Smooth muscle cell (in vitro differentiated cells): ENCODE results near the gene CAPN2. TPM values are rescaled to one million over a fixed set of nuclear protein-coding genes. Genes with fewer than 3 reads are reported as not detected.

Source experiments
- DNase-seq: peaks from one replicate; lab custom pipeline; 2025; ENCODE audit not compliant: unreplicated experiment; lab: John Stamatoyannopoulos, UW
- H2AFZ ChIP-seq: fragments of 200-600 bp; sonication (generic); 2 replicates; pipeline ENCODE4 v1.6.0; 2016; ENCODE audit warnings: antibody characterized with exemption, low read depth, mild to moderate bottlenecking
- H3F3A ChIP-seq: fragments of 200-600 bp; sonication (generic); 2 replicates; pipeline ENCODE4 v1.6.0; 2017; ENCODE audit warnings: antibody characterized with exemption, low read depth
- H3K27ac ChIP-seq: fragments of 200-600 bp; sonication (generic); 2 replicates; pipeline ENCODE4 v1.5.1; 2016; ENCODE audit warnings: low read depth, mild to moderate bottlenecking
- H3K27me3 ChIP-seq: fragments of 200-600 bp; sonication (generic); 2 replicates; pipeline ENCODE4 v1.6.1; 2016; ENCODE audit warnings: low read depth, mild to moderate bottlenecking
- H3K36me3 ChIP-seq: fragments of 200-600 bp; sonication (generic); 2 replicates; pipeline ENCODE4 v1.5.1; 2016; ENCODE audit warnings: low read depth
- H3K4me1 ChIP-seq: fragments of 200-600 bp; sonication (generic); 2 replicates; pipeline ENCODE4 v1.5.1; 2016; ENCODE audit warnings: low read depth
- H3K4me2 ChIP-seq: fragments of 200-600 bp; sonication (generic); 2 replicates; pipeline ENCODE4 v1.6.0; 2016; ENCODE audit warnings: mild to moderate bottlenecking
- H3K4me3 ChIP-seq: fragments of 200-600 bp; sonication (generic); 2 replicates; pipeline ENCODE4 v1.5.1; 2016; ENCODE audit warnings: mild to moderate bottlenecking
- H3K79me2 ChIP-seq: fragments of 200-600 bp; sonication (generic); 2 replicates; pipeline ENCODE4 v1.6.0; 2016; ENCODE audit warnings: low read depth, mild to moderate bottlenecking
- H3K9ac ChIP-seq: fragments of 200-600 bp; sonication (generic); 2 replicates; pipeline ENCODE4 v1.6.0; 2016; ENCODE audit warnings: low read depth
- H3K9me3 ChIP-seq: fragments of 200-600 bp; sonication (generic); replicated peaks from 2 replicates; pipeline ENCODE4 v1.5.1; 2016; ENCODE audit warnings: low read depth
- H4K20me1 ChIP-seq: fragments of 200-600 bp; sonication (generic); 2 replicates; pipeline ENCODE4 v1.6.0; 2016; ENCODE audit warnings: low read depth
- WGBS: methylation state at CpG from one replicate; pipeline ENCODE4 v1.1.7; 2016; ENCODE audit warnings: low lambda C conversion rate; 5-methylcytosine and 5-hydroxymethylcytosine counted together
- polyA plus RNA-seq: library from polyadenylated mRNA; unstranded; fragments of >200 nt; fragmentation: Nextera tagmentation; extraction: Ambion mirVana; gene quantifications from 2 replicates; pipeline ENCODE4 v1.2.1, GENCODE V29; 2016
- total RNA-seq: library from RNA; depleted of rRNA; stranded (reverse); fragments of >200 nt; gene quantifications from 2 replicates; pipeline ENCODE4 v1.2.3, GENCODE V29; 2014
- TF ChIP-seq, protein P1 (sequence below): fragments of 200-600 bp; sonication (generic); IDR thresholded peaks from 2 replicates; pipeline ENCODE4 v1.5.1; 2017; ENCODE audit warnings: borderline replicate concordance, mild to moderate bottlenecking, antibody characterized with exemption; ENCODE audit not compliant: insufficient read depth, poor library complexity, severe bottlenecking

Gene CAPN2
- total and polyA plus RNA-seq, 2 experiments from 2014 or later: 182 to 229 TPM

DNA sequence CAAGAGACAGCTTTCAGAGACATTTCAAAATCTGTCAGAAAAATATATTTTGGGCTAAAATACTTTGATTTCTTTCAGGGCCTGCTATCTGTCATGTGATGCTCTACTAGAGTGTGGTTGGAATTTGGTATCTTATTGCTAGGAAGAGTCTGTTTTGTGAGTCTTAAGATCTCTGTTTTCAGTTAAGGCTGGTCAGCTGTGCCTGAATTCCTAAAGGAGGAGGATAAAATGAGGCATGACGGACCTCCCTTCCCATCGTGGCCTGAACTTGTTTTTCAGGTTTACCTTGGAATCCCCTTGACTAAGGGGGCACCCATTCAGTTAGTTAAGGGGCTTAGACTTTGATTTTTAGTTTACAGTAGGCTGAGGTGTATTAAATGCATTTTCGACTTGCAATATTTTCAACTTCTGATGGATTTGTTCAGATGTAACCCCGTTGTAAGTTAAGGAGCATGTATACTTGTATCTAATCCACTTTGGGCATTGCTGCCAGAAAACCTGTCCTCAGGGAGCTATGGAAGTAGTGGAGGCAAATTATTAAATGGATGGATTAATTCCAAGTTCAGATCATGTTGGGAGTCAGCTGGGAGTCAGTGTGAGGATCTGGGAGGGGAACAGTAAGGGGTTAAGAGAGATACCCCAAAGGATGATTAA, 18.3 kb downstream of the CAPN2 start:
- no peaks in the 10 kb centered on the region for H4K20me1 ChIP-seq
- peaks cover 55% of the 10 kb centered on the region for H3K79me2 ChIP-seq
- TF ChIP-seq, protein P1, sequence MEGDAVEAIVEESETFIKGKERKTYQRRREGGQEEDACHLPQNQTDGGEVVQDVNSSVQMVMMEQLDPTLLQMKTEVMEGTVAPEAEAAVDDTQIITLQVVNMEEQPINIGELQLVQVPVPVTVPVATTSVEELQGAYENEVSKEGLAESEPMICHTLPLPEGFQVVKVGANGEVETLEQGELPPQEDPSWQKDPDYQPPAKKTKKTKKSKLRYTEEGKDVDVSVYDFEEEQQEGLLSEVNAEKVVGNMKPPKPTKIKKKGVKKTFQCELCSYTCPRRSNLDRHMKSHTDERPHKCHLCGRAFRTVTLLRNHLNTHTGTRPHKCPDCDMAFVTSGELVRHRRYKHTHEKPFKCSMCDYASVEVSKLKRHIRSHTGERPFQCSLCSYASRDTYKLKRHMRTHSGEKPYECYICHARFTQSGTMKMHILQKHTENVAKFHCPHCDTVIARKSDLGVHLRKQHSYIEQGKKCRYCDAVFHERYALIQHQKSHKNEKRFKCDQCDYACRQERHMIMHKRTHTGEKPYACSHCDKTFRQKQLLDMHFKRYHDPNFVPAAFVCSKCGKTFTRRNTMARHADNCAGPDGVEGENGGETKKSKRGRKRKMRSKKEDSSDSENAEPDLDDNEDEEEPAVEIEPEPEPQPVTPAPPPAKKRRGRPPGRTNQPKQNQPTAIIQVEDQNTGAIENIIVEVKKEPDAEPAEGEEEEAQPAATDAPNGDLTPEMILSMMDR: no peak
- no peak overlapping the region for H2AFZ ChIP-seq
- H3K4me3 ChIP-seq: no peak overlapping the region
- H3K27ac ChIP-seq: peak overlapping the region; percentile 97
- H3K36me3 ChIP-seq: no peaks in the 10 kb centered on the region
- peaks cover 36% of the 10 kb centered on the region for H3F3A ChIP-seq
- peaks cover 40% of the 10 kb centered on the region for H3K4me1 ChIP-seq
- no peaks in the 10 kb centered on the region for H3K27me3 ChIP-seq
- no peaks in the 10 kb centered on the region for H3K9me3 ChIP-seq
- H3K9ac ChIP-seq: peak overlapping the region; percentile 62
- DNase-seq: no peak
- WGBS: 39% methylated on average over 4 of the region's 4 CpGs
- H3K4me2 ChIP-seq: peak overlapping the region; percentile 60

DNA sequence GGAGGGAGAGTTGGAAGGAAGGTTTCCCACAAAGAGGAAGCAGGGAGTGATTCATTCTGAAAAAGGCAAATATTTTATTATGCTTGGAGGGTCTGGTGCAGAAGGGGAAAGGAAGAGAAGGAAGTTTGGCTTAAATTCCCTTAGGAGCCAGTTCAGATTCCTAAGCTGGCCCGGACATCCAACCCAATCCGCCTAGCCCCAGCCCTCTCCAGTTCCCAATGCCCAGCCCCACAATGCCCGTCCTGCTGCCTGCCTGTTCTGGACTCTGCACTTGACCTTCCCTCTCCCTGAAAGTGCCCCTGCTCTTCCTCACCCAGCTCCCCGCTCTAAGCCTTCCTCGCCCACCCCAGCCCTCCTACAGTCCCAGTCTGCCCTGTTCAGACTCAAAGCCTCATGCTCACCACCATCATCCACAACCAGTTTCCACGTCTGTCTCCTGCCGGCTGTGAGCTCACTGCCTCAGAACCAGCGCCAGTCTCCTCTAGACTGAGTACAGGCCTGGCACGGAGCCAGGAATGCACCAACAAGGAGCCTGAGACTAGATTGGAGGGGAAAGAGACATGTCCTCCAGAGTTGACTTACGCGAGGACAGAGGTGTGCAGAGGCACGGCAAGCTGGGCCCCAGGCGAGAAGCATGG, 18.9 kb downstream of the CAPN2 start:
- peak overlapping the region; percentile 62 for H3K9ac ChIP-seq
- peaks cover 34% of the 10 kb centered on the region for H3K4me1 ChIP-seq
- WGBS: 47% methylated on average over 12 of the region's 13 CpGs
- no peak overlapping the region for H3K4me3 ChIP-seq
- peak overlapping the region; percentile 60 for H3K4me2 ChIP-seq
- H3K9me3 ChIP-seq: no peaks in the 10 kb centered on the region
- H4K20me1 ChIP-seq: no peaks in the 10 kb centered on the region
- peak overlapping the region; percentile 97 for H3K27ac ChIP-seq
- H3F3A ChIP-seq: peaks cover 30% of the 10 kb centered on the region
- TF ChIP-seq, protein P1: no peak
- H3K36me3 ChIP-seq: no peaks in the 10 kb centered on the region
- H2AFZ ChIP-seq: no peak overlapping the region
- H3K27me3 ChIP-seq: no peaks in the 10 kb centered on the region
- H3K79me2 ChIP-seq: peaks cover 56% of the 10 kb centered on the region
- DNase-seq: peak; percentile 32

DNA sequence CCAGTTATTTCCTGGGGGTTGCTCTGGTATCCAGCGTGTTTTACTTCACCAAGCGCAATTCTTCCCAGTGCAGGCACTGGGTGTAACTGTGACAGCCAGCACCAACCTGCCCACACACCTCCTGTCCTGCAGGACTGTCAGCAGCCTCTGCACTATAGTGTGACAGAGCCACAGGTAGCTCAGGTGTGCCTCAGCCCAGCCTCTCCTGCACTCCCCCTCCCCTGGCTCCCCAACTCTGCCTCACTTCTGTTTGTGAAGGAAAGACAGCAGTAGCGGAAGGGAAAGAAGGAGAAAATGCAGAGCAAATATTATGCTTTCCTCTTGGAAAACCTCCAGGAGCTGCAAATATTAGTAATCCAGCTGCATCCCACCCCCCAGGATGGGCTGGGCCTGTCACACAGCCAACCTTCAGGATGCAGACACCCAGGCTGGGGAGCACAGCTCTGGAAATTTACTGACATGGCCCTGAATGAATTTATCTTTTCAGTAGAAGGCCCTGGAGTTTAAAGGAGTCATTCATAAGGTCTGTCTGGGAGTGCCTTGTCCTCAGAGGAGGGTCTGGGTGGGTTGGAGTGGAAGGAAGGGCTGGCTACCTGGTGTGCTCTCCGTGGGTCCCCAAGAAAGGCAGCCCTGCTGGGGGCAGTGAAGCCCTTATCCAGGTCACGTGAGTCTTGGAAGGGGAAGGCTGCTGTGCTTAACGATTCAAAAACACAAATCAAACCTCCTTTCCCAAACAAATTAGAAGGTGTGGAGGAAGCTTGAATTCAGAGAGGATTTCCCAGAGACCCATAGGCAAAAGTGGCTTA, 20.9 kb downstream of the CAPN2 start:
- Histone ChIP-seq H3F3A (peaks cover 18% of the 10 kb centered on the region), H2AFZ (no peak overlapping the region), H3K4me2 (peak overlapping the region; percentile 60), H3K9ac (peak overlapping the region; percentile 62), H4K20me1 (peaks cover 6% of the 10 kb centered on the region), H3K4me3 (no peak overlapping the region), H3K79me2 (peaks cover 69% of the 10 kb centered on the region), H3K36me3 (no peaks in the 10 kb centered on the region), H3K27ac (peak overlapping the region; percentile 97), H3K27me3 (no peaks in the 10 kb centered on the region), H3K9me3 (no peaks in the 10 kb centered on the region), H3K4me1 (peaks cover 24% of the 10 kb centered on the region)
- WGBS: 49% methylated on average over 6 of the region's 6 CpGs
- no peak for DNase-seq
- TF ChIP-seq, protein P1: no peak
